ENCODE data around the gene RFFL. TPM values are rescaled to one million over a fixed set of nuclear protein-coding genes. Genes with fewer than 3 reads are reported as not detected.

RFFL gene
- total and polyA plus RNA-seq, 9 of the 15 experiments (the other 6 are each of a cell fraction or from before 2014, with no cell fraction given): 3.4 to 18.1 (median 12.8) TPM

DNA sequence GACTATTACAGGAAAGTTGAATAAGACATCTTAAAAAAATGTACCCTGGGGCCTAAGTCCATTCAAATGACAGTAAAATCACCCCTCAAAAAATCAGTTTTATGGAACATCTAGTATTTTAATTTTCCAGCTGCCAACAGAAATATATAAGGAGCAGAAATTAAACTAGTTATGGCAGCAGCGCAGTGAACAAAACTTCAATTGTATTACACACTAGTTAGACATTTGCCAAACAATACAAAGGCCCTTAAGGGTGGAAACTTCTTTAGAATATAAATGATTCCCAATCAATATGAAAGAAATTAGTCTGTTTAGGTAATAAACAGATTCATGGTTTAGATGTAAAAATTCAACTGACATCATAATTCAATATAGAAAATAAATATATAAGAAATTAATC is 18.1 kb upstream of the RFFL start:
- in situ Hi-C loops (cut with MboI) (no loop called here), intact Hi-C loops (cut with micrococcal nuclease) (no loop called here)
- Histone ChIP-seq H4K20me1 (replicated peaks; ENCODE audit: control insufficient read depth, insufficient read depth, low read length) (peaks cover 8% of the 10 kb centered on the region; the same call in 1 of the 2 replicates), H3K4me2 (ENCODE audit: insufficient read depth, low read length) (no peak overlapping the region), H3K4me3 (no peak overlapping the region), H3K27me3 (ENCODE audit: control insufficient read depth in 2 of 2, insufficient read depth in 2 of 2, low read length in 2 of 2) (no peaks in the 10 kb centered on the region), H3K9ac (ENCODE audit: insufficient read depth in 1 of 2, low read depth in 2 of 2, low read length in 2 of 2) (no peak overlapping the region), H2AFZ (ENCODE audit: low read depth, low read length) (no peak overlapping the region), H3K79me2 (ENCODE audit: control insufficient read depth, insufficient read depth, low read length) (peaks cover 47% of the 10 kb centered on the region), H3K36me3 (ENCODE audit: control insufficient read depth, insufficient read depth, low read length) (no peaks in the 10 kb centered on the region), H3K4me1 (replicated peaks in 1 of 2; ENCODE audit: control insufficient read depth in 2 of 2, insufficient read depth in 2 of 2, low read length in 2 of 2) (peaks cover 6 to 26% of the 10 kb centered on the region in 2 experiments; a peak in 3 of 5 replicates), H3K9me3 (replicated peaks; ENCODE audit: control insufficient read depth, insufficient read depth, low read depth, low read length) (no peaks in the 10 kb centered on the region), H3K27ac (ENCODE audit: extremely low read depth, low read depth, low read length) (no peak overlapping the region), H3K9me1 (ENCODE audit: control insufficient read depth, insufficient read depth, low read length) (peaks cover 3% of the 10 kb centered on the region)
- FAIRE-seq (no peak), ATAC-seq (no peak), DNase-seq (ENCODE audit: extremely low read depth in 1 of 4, low spot score in 3 of 4) (no peak)
- CTCF ChIA-PET (ENCODE audit: low intra/inter-chr PET ratio): no interaction called here
- POLR2A ChIA-PET: interaction anchor here (0.6 to 2.1 kb wide), 4 partner anchors 12 to 28 kb away, joined by 3 to 9 read pairs (median 4); no protein-coding TSS in a partner anchor
- WGBS (ENCODE audit: insufficient coverage, low coverage, missing lambda C conversion rate): 100% methylated on average over 1 of the region's 1 CpG
- no TSS peak for BruUV-seq (replicated peaks)
- TF ChIP-seq EP400 (IDR thresholded peaks at IDR 0.05) (no peak), DNMT1 (IDR thresholded peaks at IDR 0.05) (no peak), FOXM1 (IDR thresholded peaks at IDR 0.05; ENCODE audit: low read depth) (no peak), FOXM1 (CRISPR knock-in tag; IDR thresholded peaks at IDR 0.05; ENCODE audit: low read depth) (no peak), PKNOX1 (IDR thresholded peaks at IDR 0.05) (no peak), TBL1XR1 (IDR thresholded peaks at IDR 0.05; ENCODE audit: low read length in 2 of 2) (no peak), SMAD4 (CRISPR knock-in tag; conservative IDR thresholded peaks at IDR 0.05) (no peak), ARID1B (IDR thresholded peaks at IDR 0.05) (no peak), ZNF444 (CRISPR knock-in tag; IDR thresholded peaks at IDR 0.05) (no peak), SRSF9 (IDR thresholded peaks at IDR 0.05; ENCODE audit: borderline replicate concordance, low read depth, low read length) (no peak), LARP7 (IDR thresholded peaks at IDR 0.05) (no peak)
- TF ChIP-seq, protein P1, sequence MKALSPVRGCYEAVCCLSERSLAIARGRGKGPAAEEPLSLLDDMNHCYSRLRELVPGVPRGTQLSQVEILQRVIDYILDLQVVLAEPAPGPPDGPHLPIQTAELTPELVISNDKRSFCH (CRISPR knock-in tag; IDR thresholded peaks at IDR 0.05): no peak
- TF ChIP-seq, protein P1 (tag; IDR thresholded peaks at IDR 0.05): no peak
- TF ChIP-seq, protein P2, sequence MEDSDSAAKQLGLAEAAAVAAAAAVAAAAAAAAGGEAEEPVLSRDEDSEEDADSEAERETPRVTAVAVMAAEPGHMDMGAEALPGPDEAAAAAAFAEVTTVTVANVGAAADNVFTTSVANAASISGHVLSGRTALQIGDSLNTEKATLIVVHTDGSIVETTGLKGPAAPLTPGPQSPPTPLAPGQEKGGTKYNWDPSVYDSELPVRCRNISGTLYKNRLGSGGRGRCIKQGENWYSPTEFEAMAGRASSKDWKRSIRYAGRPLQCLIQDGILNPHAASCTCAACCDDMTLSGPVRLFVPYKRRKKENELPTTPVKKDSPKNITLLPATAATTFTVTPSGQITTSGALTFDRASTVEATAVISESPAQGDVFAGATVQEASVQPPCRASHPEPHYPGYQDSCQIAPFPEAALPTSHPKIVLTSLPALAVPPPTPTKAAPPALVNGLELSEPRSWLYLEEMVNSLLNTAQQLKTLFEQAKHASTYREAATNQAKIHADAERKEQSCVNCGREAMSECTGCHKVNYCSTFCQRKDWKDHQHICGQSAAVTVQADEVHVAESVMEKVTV (CRISPR knock-in tag; IDR thresholded peaks at IDR 0.05): no peak
- TF ChIP-seq, protein P3, sequence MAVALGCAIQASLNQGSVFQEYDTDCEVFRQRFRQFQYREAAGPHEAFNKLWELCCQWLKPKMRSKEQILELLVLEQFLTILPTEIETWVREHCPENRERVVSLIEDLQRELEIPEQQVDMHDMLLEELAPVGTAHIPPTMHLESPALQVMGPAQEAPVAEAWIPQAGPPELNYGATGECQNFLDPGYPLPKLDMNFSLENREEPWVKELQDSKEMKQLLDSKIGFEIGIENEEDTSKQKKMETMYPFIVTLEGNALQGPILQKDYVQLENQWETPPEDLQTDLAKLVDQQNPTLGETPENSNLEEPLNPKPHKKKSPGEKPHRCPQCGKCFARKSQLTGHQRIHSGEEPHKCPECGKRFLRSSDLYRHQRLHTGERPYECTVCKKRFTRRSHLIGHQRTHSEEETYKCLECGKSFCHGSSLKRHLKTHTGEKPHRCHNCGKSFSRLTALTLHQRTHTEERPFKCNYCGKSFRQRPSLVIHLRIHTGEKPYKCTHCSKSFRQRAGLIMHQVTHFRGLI (CRISPR knock-in tag; IDR thresholded peaks at IDR 0.05): no peak
- TF ChIP-seq, protein P4, sequence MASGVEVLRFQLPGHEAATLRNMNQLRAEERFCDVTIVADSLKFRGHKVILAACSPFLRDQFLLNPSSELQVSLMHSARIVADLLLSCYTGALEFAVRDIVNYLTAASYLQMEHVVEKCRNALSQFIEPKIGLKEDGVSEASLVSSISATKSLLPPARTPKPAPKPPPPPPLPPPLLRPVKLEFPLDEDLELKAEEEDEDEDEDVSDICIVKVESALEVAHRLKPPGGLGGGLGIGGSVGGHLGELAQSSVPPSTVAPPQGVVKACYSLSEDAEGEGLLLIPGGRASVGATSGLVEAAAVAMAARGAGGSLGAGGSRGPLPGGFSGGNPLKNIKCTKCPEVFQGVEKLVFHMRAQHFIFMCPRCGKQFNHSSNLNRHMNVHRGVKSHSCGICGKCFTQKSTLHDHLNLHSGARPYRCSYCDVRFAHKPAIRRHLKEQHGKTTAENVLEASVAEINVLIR (CRISPR knock-in tag; IDR thresholded peaks at IDR 0.05): no peak

Data from K562 (cell line).